ENCODE data around the gene MMP15. TPM values are rescaled to one million over a fixed set of nuclear protein-coding genes. Genes with fewer than 3 reads are reported as not detected.
"Not testable (repeated sequence)": the region's sequence is repeated elsewhere in the genome, so short reads cannot be mapped to it uniquely, and the experiment has no call there.

The MMP15 gene
- total and polyA plus RNA-seq, 4 donors: 7.0 to 38.8 (median 21.4) TPM

- no peaks in the 10 kb centered on the region for H3K27me3 ChIP-seq (ENCODE audit: control insufficient read depth in 4 of 4, insufficient read depth in 4 of 4, low read length in 3 of 4)
- no peak for DNase-seq (ENCODE audit: low spot score)
Observed at GRCh38 chr16:58086381-58087208, 61.0 kb downstream of the MMP15 start.

GRCh38 chr16:58087209-58087913 lies 61.8 kb downstream of the MMP15 start:
- WGBS: 89% methylated on average over 23 of the region's 23 CpGs
- H3K9me3 ChIP-seq (ENCODE audit: control insufficient read depth in 4 of 4, low read length in 3 of 4): no peaks in the 10 kb centered on the region
- no peaks in the 10 kb centered on the region for H3K36me3 ChIP-seq (ENCODE audit: control insufficient read depth in 4 of 4, insufficient read depth in 3 of 4, low read depth in 1 of 4, low read length in 3 of 4)
- no peak overlapping the region for H3K9ac ChIP-seq (ENCODE audit: low read depth in 1 of 2, low read length in 2 of 2)
- DNase-seq (ENCODE audit: low spot score): no peak
- TF ChIP-seq YY1 (IDR thresholded peaks at IDR 0.05): no peak
- TF ChIP-seq, protein P1, sequence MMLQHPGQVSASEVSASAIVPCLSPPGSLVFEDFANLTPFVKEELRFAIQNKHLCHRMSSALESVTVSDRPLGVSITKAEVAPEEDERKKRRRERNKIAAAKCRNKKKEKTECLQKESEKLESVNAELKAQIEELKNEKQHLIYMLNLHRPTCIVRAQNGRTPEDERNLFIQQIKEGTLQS (IDR thresholded peaks at IDR 0.05): no peak
- TF ChIP-seq ZBTB33 (IDR thresholded peaks at IDR 0.05): no peak
- TF ChIP-seq RXRA (IDR thresholded peaks at IDR 0.05): no peak
- H3K27me3 ChIP-seq (ENCODE audit: control insufficient read depth in 4 of 4, insufficient read depth in 4 of 4, low read length in 3 of 4): no peaks in the 10 kb centered on the region
- no peaks in the 10 kb centered on the region for H3K4me1 ChIP-seq (ENCODE audit: control insufficient read depth in 4 of 4, insufficient read depth in 4 of 4, low read length in 3 of 4)
- no peak overlapping the region for H3K27ac ChIP-seq (ENCODE audit: low read depth in 1 of 2, low read length in 2 of 2)
- no peak overlapping the region for H3K4me3 ChIP-seq (ENCODE audit: low read depth in 1 of 3, low read length in 3 of 3)

More at GRCh38 chr16:58086381-58087208, 61.0 kb downstream of the MMP15 start:
- Histone ChIP-seq H3K4me1 (ENCODE audit: control insufficient read depth in 4 of 4, insufficient read depth in 4 of 4, low read length in 3 of 4) (no peaks in the 10 kb centered on the region), H3K4me3 (ENCODE audit: low read depth in 1 of 3, low read length in 3 of 3) (no peak overlapping the region), H3K9ac (ENCODE audit: low read depth in 1 of 2, low read length in 2 of 2) (no peak overlapping the region), H3K9me3 (ENCODE audit: control insufficient read depth in 4 of 4, low read length in 3 of 4) (no peaks in the 10 kb centered on the region), H3K36me3 (ENCODE audit: control insufficient read depth in 4 of 4, insufficient read depth in 3 of 4, low read depth in 1 of 4, low read length in 3 of 4) (no peaks in the 10 kb centered on the region), H3K27ac (ENCODE audit: low read depth in 1 of 2, low read length in 2 of 2) (no peak overlapping the region)
- WGBS: 81% methylated on average over 19 of the region's 19 CpGs
- TF ChIP-seq RXRA (IDR thresholded peaks at IDR 0.05) (no peak), HNF4A (conservative IDR thresholded peaks at IDR 0.05) (no peak), YY1 (IDR thresholded peaks at IDR 0.05) (no peak), FOXA2 (IDR thresholded peaks at IDR 0.05) (no peak)

GRCh38 chr16:58088091-58088490 lies 62.5 kb downstream of the MMP15 start:
- Histone ChIP-seq H3K4me1 (ENCODE audit: control insufficient read depth in 4 of 4, insufficient read depth in 4 of 4, low read length in 3 of 4) (no peaks in the 10 kb centered on the region), H3K9me3 (ENCODE audit: control insufficient read depth in 4 of 4, low read length in 3 of 4) (no peaks in the 10 kb centered on the region), H3K27ac (ENCODE audit: low read depth in 1 of 2, low read length in 2 of 2) (no peak overlapping the region), H3K4me3 (ENCODE audit: low read depth in 1 of 3, low read length in 3 of 3) (no peak overlapping the region), H3K9ac (ENCODE audit: low read depth in 1 of 2, low read length in 2 of 2) (no peak overlapping the region), H3K36me3 (ENCODE audit: control insufficient read depth in 4 of 4, insufficient read depth in 3 of 4, low read depth in 1 of 4, low read length in 3 of 4) (no peaks in the 10 kb centered on the region), H3K27me3 (ENCODE audit: control insufficient read depth in 4 of 4, insufficient read depth in 4 of 4, low read length in 3 of 4) (no peaks in the 10 kb centered on the region)
- WGBS: 77% methylated on average over 9 of the region's 9 CpGs
- DNase-seq (ENCODE audit: low spot score): no peak
- TF ChIP-seq TAF1 (conservative IDR thresholded peaks at IDR 0.05) (no peak), FOXA1 (IDR thresholded peaks at IDR 0.05) (no peak), HNF4G (IDR thresholded peaks at IDR 0.05) (no peak), JUND (IDR thresholded peaks at IDR 0.05) (no peak), SP1 (IDR thresholded peaks at IDR 0.05) (no peak), GABPA (IDR thresholded peaks at IDR 0.05 in 1 of 2, conservative IDR thresholded peaks at IDR 0.05 in 1 of 2) (no peak), RAD21 (IDR thresholded peaks at IDR 0.05) (no peak), NR2F2 (IDR thresholded peaks at IDR 0.05) (no peak), YY1 (IDR thresholded peaks at IDR 0.05) (no peak), HNF4A (conservative IDR thresholded peaks at IDR 0.05) (no peak)
- TF ChIP-seq, protein P2, sequence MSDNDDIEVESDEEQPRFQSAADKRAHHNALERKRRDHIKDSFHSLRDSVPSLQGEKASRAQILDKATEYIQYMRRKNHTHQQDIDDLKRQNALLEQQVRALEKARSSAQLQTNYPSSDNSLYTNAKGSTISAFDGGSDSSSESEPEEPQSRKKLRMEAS (IDR thresholded peaks at IDR 0.05): no peak

DNA sequence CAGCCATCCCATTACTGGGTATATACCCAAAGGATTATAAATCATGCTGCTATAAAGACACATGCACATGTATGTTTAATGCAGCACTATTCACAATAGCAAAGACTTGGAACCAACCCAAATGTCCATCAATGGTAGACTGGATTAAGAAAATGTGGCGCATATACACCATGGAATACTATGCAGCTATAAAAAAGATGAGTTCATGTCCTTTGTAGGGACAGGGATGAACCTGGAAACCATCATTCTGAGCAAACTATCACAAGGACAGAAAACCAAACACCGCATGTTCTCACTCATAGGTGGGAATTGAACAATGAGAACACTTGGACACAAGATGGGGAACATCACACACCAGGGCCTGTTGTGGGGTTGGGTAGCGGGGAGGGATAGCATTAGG lies 64.8 kb downstream of the MMP15 start:
- not testable (repeated sequence) for H3K36me3 ChIP-seq (ENCODE audit: control insufficient read depth in 4 of 4, insufficient read depth in 3 of 4, low read depth in 1 of 4, low read length in 3 of 4); DNase-seq (ENCODE audit: low spot score); H3K27me3 ChIP-seq (ENCODE audit: control insufficient read depth in 4 of 4, insufficient read depth in 4 of 4, low read length in 3 of 4); H3K9me3 ChIP-seq (ENCODE audit: control insufficient read depth in 4 of 4, low read length in 3 of 4); H3K4me3 ChIP-seq (ENCODE audit: low read depth in 1 of 3, low read length in 3 of 3); H3K9ac ChIP-seq (ENCODE audit: low read depth in 1 of 2, low read length in 2 of 2); H3K27ac ChIP-seq (ENCODE audit: low read depth in 1 of 2, low read length in 2 of 2); H3K4me1 ChIP-seq (ENCODE audit: control insufficient read depth in 4 of 4, insufficient read depth in 4 of 4, low read length in 3 of 4)
- WGBS: over 99% methylated on average over 3 of the region's 3 CpGs

Measured in liver (tissue), 9 donors.